Activated CD4-positive, CD25-positive, alpha-beta regulatory T cell treated with anti-CD3 and anti-CD28 coated beads, Interleukin-2, amount 50 U/mL, for 16 hours (primary cell): ENCODE data around the gene SSBP3.
"Not testable (repeated sequence)": the region's sequence is repeated elsewhere in the genome, so short reads cannot be mapped to it uniquely, and the experiment has no call there.

Experiments used
- DNase-seq: peaks from one replicate; pipeline ENCODE4 v3.0.0-alpha.2; 2020; ENCODE audit warnings: low read depth, low spot score

The SSBP3 gene

GRCh38 chr1:54406339-54407153, at the start of gene SSBP3:
Gene SSBP3, minus strand, starts transcription at chr1:54406394.
- peak; percentile 75 for DNase-seq

GRCh38 chr1:54453509-54453908, 47.3 kb upstream of the SSBP3 start:
- no peak for DNase-seq

GRCh38 chr1:54453022-54453421, 46.8 kb upstream of the SSBP3 start:
- no peak for DNase-seq

- DNase-seq, result not testable (repeated sequence)
Measured at GRCh38 chr1:54449431-54449830, 43.2 kb upstream of the SSBP3 start.

- DNase-seq, result not testable (repeated sequence)
Measured at GRCh38 chr1:54448801-54449200, 42.6 kb upstream of the SSBP3 start.

DNA sequence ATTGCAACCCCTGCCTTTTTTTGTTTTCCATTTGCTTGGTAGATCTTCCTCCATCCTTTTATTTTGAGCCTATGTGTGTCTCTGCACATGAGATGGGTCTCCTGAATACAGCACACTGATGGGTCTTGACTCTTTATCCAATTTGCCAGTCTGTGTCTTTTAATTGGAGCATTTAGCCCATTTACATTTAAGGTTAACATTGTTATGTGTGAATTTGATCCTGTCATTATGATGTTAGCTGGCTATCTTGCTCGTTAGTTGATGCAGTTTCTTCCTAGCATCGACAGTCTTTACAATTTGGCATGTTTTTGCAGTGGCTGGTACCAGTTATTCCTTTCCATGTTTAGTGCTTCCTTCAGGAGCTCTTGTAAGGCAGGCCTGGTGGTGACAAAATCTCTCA, 40.9 kb upstream of the SSBP3 start:
- not testable (repeated sequence) for DNase-seq

DNA sequence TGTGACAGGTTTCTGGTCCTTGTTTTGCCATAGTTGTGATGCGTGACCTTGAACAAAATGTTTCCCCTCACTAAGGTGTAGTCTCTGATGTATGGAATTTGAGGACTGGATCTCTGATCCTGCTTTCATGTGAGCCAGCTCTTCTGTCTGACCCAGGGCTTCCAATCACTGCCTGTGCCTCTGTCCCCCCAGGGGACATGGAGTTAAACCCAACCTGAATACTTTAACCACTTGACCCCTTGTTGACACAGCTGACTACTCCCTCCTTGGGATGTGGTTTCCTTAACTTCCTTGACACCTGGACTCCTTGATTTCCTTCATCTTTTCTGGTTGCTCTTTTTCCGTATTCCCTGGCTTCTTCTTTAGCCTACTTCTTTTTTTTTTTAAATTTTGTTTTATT, 36.0 kb upstream of the SSBP3 start:
- no peak for DNase-seq

DNA sequence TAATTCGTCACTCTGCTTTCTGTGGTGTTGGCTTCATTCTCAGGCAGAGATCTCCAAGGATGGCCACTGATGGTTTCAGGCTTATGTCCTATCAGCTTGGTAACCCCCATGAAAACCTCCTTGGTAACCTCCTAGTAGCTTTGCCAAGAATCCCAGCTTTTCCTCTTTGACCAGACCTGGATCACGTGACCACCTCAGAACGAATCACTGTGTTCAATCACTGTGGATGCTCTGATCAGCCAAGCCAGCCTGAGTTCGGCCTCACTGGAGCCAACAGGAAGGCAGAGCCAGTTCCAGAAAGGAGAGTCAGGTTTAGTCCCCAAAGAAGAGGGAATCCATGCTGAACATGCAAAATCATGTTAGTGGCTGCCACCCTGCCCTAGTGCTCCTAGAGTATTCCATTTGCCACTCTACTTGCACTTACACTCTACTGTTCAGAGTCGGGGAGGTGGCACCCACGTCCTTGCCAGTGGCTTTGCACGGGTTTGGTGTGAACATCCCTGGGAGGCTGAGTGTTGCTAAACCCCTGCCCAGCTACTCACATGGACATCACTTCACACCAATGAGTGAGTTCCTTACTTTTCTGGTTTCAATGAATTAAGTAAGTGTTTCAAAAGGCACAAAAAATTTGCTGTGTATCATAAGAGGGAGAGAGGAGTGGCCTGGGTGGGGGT, 33.5 kb upstream of the SSBP3 start:
- no peak for DNase-seq

DNA sequence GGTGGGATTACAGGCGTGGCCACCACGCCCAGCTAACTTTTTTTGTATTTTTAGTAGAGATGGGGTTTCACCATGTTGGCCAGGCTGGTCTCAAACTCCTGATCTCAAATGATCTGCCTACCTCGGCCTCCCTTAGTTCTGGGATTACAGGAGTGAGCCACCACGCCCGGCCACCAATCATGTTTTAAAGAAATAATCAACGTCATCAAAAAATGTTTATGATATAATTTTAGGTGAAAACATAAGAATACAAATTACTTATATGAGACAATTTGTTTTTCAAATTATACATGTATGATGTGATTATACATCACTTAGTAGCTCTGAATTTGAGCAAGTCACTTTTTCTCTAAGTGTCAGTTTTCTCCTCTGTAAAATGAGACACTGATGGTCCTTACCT, 31.6 kb upstream of the SSBP3 start:
- no peak for DNase-seq

GRCh38 chr1:54436826-54437225, 30.6 kb upstream of the SSBP3 start:
- no peak for DNase-seq

DNA sequence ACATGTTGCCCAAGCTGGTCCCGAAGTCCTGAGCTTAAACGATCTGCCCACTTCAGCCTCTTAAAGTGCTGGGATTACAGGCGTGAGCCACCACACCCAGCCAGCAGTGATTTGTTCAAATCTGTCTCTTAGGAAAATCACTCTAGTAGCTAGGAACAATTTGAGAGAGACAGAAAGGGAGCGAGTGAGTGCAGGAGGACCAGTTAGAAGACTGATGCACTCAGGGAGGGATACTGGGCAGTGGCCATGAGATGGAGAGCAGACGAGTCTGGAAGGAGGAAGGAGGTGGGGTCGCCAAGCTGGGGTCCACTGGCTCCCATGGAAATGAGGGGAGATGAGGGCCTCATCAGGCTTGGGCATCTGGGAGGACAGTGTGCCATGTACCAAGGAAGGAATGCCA, 23.6 kb upstream of the SSBP3 start:
- DNase-seq, result no peak

DNA sequence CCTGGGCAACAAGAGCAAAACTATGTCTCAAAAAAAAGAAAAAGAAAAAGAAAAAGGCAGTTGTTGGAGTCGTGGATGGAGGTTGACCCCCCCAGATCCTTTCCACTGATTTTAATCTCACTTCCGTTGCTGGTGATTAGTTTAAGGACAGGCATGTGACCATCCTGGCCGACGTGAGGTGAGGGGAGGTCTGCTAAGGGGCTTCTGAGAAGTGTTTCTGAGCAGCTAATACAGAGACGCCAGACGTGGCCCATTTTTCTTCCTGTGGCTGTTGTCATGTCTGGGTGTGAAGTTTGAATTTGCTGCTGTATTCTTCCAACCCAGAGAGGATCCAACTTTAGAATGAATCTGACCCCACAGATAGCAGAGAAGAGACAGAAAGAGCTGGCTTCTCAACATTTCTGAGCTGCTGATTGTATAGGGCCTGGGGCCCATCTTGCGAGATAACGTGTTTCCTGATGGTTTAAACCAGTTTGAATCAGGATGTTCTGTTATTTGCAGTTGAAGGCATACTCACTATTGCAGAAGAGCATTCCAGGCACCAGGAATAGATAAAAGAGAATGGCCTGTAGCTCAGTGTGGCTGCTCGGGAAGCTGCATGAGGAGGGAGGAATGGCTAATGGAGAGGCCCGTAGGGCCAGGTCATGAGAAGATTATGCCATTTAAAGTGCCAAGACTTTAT, 22.8 kb upstream of the SSBP3 start:
- no peak for DNase-seq

- no peak for DNase-seq
Measured at GRCh38 chr1:54425152-54425584, 19.0 kb upstream of the SSBP3 start.

GRCh38 chr1:54424398-54424797, 18.2 kb upstream of the SSBP3 start:
- DNase-seq, result no peak

DNA sequence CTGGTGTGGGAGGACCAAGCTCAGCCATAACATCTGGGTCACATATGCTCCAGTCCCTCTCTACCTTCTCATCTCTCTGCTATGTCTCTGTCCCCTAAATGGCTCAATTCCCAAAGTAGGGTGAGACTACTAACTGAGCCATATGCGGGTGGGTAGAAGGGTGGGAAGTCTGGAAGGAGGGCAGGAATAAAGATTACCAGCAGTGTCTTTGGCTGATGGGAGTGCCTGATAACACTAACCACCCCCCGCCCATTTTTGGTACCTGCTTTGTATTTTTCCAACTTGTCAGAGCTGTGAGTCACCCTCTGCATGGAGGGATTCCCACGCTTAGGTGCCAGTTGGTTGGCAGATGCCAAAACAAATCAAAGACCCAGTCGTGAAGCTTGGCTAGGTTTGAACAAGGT, 14.9 kb upstream of the SSBP3 start:
- no peak for DNase-seq

GRCh38 chr1:54418598-54418997, 12.4 kb upstream of the SSBP3 start:
- DNase-seq, result not testable (repeated sequence)

GRCh38 chr1:54417123-54417522, 10.9 kb upstream of the SSBP3 start:
- DNase-seq, result no peak

DNA sequence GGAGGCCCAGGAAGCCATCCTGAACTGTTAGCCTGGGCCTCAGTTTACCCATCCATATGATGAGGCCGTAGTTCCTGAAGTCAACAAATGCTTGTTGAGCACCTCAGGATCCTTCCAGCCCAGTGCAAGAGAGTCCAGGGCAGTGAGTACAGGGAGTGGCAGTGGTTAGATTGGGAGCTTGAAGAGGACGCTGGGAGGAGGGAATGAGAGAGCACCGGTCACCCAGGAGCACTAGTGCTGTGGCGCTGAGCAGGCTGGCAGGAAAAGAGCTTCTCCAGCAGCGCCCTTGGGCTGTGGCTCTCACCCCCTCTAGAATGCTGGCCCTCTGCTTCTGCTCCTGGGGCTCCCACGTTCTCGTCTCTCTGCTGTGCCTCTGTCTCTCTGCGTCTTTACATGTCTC, 10.2 kb upstream of the SSBP3 start:
- DNase-seq, result no peak

GRCh38 chr1:54415991-54416390, 9.8 kb upstream of the SSBP3 start:
- DNase-seq, result no peak

GRCh38 chr1:54415533-54415932, 9.3 kb upstream of the SSBP3 start:
- no peak for DNase-seq

GRCh38 chr1:54413732-54414131, 7.5 kb upstream of the SSBP3 start:
- no peak for DNase-seq

DNA sequence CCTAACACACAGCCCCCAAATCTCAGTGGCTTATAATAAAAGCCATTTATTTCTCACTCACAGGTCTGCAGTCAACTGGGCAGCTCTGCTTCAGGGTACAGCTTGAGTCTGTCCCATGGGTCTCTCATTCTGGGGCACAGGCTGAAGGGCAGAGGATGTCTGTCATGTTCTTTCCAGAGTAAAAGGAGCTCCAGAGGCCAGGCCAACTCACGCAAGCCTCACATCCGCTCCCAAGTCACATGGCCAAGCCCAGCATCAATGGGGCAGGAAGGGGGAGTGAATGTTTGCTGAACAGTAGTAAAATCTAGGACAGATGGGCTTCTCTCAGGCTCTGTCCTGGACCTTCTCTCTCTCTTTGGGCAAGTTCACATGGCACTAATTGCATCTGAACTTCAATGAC, 7.1 kb upstream of the SSBP3 start:
- no peak for DNase-seq

GRCh38 chr1:54410359-54410758, 4.2 kb upstream of the SSBP3 start:
- no peak for DNase-seq
